Stimulated activated CD4-positive, alpha-beta T cell treated with anti-CD3 and anti-CD28 coated beads, Interleukin-15, amount 100 ng/mL, for 1 hour (primary cell): ENCODE measurements around the gene SLC11A1.

Source experiments
- DNase-seq, 2 donors: peaks; one replicate each; pipeline ENCODE4 v3.0.0-alpha.2; 2020; ENCODE audit warnings: low read depth in 1 of 2, low spot score in 1 of 2

The SLC11A1 gene

DNA sequence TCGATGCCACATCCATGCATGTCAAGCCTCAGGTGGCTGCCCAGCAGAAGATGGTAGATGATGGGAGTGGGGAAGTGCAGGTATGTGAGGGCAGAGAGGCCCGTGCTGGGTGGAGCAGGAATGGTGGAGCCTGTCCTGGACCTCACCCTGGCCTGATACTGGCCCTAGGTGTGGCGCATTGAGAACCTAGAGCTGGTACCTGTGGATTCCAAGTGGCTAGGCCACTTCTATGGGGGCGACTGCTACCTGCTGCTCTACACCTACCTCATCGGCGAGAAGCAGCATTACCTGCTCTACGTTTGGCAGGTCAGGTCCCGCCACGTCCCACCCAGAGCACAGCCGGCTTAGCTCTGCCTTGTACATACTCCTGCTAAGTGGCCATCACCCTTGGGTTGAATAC lies 49.8 kb downstream of the SLC11A1 start:
- no peak for DNase-seq

DNA sequence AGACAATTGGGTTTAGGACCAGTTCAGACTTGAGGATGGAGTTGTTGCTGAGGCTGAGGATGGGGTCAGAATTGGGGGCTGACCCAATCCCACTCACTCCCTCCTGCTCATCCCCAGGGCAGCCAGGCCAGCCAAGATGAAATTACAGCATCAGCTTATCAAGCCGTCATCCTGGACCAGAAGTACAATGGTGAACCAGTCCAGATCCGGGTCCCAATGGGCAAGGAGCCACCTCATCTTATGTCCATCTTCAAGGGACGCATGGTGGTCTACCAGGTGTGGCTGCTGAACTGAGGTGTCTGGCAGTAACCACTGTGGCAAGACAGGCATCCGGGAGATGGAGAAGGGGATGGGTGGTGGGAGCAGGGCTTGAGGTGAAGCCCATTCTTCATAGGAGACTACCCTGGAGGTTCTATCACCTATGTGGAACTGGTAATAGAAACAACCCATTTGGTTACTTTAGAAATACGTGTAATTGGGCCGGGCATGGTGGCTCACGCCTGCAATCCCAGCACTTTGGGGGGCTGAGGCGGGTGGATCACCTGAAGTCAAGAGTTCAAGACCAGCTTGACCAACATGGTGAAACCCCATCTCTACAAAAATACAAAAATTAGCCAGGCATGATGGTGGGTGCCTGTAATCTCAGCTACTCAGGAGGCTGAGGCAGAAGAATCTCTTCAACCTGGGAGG lies 50.7 kb downstream of the SLC11A1 start:
- no peak for DNase-seq

DNA sequence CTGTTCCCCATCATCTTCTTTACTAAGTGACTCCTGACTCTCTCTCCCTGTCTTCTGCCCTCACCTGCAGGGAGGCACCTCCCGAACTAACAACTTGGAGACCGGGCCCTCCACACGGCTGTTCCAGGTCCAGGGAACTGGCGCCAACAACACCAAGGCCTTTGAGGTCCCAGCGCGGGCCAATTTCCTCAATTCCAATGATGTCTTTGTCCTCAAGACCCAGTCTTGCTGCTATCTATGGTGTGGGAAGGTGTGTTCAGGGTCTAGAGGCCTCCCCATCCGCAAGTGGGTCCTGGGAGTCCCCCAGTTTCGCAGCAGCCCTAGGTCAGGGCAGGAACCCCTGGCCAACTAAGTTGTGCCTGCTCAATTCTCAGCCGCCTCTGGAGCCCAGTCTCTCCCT lies 52.4 kb downstream of the SLC11A1 start:
- DNase-seq, result no peak

DNA sequence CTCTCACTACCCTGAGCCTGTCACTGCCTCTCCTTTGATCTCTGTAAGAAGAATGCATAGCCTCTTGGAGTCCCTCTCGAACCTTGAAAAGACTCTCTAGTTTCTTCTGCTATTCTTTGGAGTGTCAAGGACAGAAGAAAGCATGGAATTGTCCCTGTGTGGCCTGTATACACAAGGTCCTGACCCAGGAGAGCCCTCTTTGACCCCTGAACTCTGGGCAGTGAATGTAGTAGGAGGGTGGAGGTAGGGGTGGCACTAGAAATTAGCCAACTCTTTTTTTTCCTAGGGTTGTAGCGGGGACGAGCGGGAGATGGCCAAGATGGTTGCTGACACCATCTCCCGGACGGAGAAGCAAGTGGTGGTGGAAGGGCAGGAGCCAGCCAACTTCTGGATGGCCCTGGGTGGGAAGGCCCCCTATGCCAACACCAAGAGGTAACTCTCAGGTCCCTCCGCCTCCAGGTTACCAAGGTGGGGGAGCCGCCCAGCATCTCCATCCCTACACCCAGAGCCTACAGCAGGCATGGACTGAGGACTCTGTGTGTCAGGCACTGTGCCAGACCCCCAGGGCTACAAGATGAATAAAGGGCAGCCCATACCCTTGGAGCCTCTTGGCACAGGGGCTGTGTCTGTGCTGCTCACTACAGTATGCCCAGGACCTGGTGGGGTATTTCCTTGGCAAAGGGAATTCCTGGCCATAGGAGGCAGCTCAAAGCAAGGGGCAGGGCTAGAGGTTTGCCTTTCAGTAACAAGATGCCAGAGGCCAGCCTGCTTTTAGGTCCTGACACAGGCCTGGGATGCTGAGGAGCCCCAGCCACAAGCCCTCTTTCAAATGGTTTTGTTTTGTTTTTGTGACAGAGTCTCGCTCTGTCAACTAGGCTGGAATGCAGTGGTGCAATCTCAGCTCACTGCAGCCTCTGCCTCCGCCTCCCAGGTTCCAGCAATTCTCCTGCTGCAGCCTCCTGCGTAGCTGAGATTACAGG lies 53.2 kb downstream of the SLC11A1 start:
- DNase-seq, result no peak

DNA sequence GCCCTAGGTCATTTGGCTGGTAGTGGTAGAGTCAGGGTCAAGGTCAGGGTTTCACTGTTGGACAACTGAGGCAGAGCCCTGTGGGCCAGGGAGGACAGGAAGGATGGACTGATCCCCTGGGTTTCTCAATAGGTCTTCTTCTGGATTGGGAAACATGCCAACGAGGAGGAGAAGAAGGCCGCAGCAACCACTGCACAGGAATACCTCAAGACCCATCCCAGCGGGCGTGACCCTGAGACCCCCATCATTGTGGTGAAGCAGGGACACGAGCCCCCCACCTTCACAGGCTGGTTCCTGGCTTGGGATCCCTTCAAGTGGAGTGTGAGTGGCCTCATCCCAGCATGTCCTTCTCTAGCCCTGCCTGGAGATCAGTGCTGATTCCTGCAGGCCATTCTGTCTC lies 54.9 kb downstream of the SLC11A1 start:
- no peak for DNase-seq

DNA sequence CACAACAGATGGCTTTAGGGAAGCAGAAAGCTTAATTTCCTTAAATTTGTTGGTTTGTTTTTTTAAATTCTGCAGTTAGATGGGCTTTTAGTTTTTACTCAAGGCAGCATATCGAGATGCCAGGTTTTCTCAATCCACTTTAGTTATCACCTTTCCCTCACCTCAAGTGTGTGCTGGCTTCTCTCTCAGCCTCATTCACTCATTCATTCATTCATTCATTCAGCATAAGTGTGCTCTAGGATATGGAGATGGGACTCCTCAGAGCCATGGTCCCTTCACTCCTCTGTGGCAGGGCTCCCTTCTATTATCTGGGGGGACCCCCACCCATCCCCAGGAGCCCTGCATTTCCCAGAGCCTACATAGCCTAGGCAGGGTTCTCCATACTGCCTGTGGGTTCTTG lies 55.9 kb downstream of the SLC11A1 start:
- DNase-seq, result no peak

DNA sequence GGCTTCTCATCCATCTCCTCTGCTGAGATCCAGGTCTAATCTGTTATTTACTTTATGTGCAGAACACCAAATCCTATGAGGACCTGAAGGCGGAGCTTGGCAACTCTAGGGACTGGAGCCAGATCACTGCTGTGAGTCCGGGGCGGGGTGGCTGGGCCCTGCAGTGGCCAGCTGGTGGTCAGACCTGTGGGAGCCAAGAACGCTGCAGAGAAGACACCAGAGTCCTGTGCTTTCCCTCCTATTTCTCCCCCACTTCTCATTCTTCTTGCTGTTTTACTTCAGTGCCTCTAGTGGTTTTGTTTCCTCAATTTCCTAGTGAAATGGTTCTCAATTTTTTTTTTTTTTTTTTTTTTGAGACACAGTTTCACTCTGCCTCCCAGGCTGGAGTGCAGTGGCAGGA lies 56.5 kb downstream of the SLC11A1 start:
- no peak for DNase-seq

DNA sequence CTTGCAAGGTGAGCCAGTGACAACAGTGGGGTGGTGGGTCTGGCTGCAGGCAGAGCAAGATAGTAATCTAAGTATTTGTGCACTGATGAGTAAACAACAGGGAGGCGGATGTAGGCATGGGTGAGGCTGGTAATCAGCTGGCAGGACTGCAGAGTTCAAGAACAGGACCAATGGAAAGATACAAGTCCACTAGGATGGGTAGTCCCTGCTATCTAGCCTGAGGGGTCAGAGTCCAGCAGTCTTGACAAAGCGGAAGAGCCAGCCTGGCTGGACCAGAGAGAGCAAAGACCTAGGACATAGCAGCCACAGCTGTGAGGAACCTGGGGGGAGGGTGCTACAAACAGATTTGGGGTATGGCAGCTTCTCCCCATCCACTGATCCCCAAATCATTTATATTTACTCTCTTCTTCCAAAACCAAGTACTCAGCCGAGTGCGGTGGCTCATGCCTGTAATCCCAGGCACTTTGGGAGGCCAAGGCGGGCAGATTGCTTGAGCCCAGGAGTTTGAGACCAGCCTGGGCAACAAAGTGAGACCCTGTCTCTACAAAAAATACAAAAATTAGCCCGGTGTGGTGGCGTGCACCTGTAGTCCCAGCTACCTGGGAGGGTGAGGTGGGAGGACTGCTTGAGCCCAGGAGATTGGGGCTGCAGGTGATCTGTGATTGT lies 62.8 kb downstream of the SLC11A1 start:
- no peak for DNase-seq

DNA sequence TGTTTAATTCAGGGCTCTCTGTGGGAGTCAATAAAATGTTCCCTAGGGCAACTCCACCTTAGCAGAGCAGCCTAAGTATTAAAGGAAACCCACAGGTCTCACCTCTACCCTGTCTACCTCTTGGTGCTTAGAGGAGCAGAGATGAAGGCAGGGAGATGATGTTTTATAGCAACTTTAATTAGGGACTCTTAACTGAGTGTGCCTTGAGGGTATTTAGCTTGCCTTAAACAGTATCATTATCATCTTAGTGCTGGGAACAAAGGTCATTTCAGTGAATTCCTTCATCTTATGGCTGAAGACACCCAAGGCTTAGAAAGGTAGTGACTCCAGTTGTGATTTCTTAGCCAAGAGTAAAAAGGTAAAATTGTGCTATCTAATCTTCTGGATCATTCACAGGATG lies 63.5 kb downstream of the SLC11A1 start:
- no peak for DNase-seq
